Fibroblast of peridontal ligament (primary cell): ENCODE results near the gene CPSF4.
"Not testable (repeated sequence)": the region's sequence is repeated elsewhere in the genome, so short reads cannot be mapped to it uniquely, and the experiment has no call there.

ENCODE experiments used
- DNase-seq: peaks from one replicate; pipeline ENCODE4 v3.0.0-alpha.2; 2010; ENCODE audit errors: extremely low read depth

CPSF4 gene

DNA sequence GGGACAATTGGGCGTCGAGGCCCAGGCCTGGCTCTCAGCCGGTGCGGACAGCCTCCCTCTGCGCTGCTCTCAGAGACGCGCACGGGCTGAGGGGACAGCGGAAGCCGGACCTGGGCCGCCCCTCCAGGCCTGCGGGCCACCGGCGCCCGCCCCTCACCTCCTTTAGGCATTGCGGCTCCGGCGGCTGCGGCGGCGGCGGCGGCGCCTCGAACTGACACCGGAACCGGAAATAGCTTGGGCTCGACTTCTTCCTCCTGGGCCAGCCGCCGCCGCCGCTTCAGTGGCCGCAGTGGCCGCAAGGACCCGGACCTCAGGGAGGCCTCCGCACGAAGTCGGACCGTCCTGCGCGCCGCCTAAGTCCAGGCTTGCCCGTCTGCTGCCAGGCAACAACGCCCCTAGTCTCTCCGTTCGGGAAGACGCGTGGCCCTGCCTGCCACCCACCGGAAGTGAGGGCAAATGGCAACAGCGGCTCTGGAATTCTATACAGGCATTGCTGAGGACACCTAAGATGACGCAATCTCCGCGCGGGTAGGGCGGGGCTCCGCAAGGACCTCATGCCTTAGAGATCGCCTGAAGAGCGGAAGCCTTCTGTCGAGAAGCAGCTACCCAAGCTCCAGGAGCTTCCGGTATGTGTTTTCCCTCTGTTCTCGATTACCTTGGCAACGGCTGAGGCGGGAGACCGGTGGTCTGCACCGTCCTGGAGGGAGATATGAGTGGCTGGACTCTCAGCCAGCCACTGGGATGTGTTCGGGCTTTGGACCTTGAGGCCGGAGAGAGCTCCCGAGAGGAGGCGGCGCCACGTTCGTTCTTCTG, 30.2 kb upstream of the CPSF4 start, which contains the start of the genes BUD31 and PDAP1:
TSS of gene BUD31 (plus strand) at position 591 of the 813 bp plus-strand sequence. CDS start 2,124 bp downstream, outside the sequence.
TSS of gene PDAP1 (minus strand) at position 219 of the 813 bp plus-strand sequence. CDS start at position 170, 49 bp downstream.
- DNase-seq, result peak; percentile 94

DNA sequence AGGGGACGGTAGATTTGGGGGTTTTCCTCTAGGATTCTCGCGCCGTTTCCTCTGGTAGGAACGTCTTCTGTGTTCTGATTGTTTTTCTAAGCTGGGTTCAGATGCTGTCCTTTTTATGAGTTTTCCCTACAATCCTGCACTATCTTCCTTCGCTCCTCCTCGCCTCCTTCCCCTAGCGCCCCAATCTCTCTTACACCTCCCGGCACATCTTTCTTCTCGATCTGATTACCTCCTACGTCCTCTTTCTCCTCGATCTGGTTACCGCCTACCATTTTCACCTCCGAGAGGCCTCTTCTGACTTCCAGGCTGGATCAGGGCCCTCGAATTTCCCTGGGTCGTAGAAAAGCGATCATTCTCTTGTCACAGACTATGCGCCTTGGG, 29.6 kb upstream of the CPSF4 start:
- DNase-seq, result no peak

GRCh38 chr7:99409806-99410205, 28.9 kb upstream of the CPSF4 start:
- no peak for DNase-seq

GRCh38 chr7:99410635-99411034, 28.1 kb upstream of the CPSF4 start:
- no peak for DNase-seq

GRCh38 chr7:99415513-99416127, 23.1 kb upstream of the CPSF4 start:
- peak; percentile 69 for DNase-seq

DNA sequence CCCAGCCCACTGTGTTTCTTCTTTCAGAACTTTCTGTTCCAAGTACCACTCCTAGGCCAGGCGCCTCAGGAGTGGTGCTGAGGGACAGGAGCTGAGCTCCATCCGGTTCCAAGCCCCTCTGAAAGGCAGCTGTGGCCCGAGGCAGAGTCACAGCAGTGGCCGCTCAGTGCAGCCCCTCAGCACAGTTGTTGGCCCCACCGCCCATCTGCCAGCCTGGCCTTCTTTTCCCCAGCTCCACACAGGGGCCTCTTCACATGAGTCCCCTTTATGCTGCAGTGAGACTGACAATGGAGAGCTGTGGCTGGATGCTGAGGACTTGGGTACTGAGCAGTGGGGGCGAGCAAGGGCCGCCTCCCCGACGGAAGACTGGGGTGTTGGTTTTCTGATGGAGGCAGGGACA, 20.5 kb upstream of the CPSF4 start:
- DNase-seq, result no peak

DNA sequence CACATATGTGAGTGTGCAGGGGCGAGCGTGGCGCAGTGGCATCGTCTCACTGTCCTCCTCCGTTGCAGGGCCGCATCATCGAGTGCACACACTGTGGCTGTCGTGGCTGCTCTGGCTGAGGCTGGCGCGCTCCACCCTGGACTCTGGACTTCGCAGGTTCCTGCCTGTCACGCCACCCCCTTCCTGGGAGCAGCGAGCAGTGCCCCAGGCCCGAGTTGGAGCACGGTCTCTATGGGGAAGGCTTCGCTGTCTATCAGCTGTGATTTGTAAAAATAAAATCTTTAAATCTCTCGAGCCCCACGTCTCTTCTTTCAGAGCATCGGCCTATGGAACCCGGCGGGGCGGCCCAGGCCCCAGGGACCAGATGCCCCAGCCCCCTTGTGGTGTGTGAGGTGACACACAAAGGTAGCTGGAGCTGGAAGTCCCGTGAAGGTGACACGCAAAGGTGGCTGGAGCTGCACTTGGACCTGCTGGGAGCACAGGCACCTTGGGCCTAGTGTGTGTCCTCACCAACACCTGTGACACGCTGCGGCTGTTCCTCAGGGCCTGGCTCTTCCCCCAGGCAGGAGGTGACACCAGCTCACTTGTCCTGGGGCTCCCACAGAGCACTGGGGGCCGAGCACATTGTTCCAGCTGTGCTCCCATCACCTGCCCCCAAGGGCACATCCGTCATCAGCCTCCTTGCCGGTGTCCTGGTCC, 19.3 kb upstream of the CPSF4 start:
- no peak for DNase-seq

- DNase-seq, result no peak
These were observed 18.5 kb upstream of the CPSF4 start for GRCh38 chr7:99420213-99420612.

DNA sequence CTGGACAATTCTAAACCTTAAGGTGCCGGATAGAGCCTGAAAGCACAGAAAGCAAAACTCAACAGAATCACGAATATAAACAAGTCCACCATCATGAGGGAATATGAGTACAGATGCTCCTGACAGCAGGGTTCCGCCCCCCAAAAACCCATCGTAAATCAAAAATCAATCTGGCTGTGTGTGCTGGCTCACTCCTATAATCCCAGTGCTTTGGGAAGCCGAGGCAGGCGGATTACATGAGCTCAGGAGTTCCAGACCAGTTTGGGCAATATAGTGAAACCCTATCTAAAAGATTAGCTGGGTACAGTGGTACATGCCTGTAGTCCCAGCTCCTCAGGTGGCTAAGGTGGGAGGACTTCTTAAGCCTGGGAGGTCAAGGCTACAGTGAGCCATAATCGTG, 17.8 kb upstream of the CPSF4 start:
- no peak for DNase-seq

DNA sequence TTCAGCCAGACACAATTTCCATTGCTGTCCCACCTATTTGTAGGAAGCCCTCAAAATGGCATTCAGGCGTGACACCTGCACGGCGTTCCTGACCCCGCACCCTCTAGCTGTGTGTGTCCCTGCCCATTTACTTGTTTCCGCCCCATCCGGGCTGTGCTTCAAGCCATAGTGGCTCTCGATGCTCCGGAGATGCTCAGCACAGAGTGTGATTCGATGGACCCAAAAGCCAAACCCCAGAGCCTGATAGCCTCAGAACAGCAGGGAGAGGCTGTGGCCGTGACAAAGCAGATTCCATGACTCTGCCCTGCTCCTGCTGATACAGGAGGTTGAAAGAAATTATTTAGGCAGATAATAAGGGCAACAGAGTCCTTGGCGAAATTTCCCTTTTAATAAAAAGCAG, 16.6 kb upstream of the CPSF4 start:
- no peak for DNase-seq

DNA sequence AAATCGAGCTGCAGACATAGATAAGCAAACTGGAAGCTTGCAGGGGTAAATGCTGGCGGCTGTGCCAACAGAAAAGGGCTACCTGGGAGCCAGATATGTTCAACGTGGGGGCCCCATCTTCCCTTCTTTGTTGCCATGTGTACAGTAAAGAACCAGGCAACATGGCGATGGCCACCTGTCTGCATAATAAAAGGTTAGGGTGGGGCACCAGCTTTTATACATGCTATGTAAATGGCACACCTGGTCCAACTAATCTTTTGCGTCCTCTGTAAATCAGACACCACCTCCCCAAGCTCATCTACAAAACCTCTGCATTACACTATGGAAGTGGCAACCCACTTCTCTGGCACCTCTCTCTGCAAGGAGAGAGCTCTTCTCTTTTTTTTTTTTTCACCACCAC, 16.1 kb upstream of the CPSF4 start:
- no peak for DNase-seq

DNA sequence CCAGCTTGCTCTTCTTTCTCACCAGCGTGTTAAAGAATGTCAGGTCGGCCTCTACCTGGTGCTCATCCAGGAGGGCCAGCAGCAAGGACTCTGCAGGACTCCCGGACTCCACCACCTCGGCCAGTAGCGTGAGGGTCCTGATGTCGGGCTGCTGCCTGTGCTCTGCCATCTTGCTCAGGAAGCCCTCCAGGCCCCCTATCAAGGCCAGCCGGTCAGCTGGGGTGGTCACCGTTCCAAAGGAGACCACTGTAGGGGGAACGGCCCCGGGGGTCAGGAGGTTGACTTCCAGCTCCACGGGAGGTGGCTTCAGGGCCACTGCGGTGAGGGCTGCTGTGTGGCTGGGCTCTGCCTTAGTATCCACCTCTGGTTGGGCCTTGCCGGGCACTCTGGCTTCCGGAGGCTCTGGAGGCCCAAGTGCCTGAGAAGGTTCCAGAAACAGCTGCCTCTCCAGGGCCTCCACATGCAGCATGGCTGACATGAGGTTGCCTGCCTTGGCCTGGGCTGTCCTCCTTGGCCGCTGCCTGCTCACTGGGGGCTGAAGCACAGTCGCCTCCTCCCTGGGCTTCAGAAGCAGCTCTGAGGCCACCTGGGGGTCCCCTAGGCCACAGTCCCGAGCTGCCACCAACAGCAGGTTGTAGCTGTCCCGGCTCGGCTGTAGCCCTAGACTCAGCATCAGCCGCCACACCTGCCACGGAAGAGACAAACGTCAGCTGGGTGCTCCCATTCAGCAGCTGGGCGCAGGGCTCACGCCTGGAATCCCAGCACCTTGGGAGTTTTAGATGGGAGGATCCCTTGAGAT, 13.6 kb upstream of the CPSF4 start:
- no peak for DNase-seq

DNA sequence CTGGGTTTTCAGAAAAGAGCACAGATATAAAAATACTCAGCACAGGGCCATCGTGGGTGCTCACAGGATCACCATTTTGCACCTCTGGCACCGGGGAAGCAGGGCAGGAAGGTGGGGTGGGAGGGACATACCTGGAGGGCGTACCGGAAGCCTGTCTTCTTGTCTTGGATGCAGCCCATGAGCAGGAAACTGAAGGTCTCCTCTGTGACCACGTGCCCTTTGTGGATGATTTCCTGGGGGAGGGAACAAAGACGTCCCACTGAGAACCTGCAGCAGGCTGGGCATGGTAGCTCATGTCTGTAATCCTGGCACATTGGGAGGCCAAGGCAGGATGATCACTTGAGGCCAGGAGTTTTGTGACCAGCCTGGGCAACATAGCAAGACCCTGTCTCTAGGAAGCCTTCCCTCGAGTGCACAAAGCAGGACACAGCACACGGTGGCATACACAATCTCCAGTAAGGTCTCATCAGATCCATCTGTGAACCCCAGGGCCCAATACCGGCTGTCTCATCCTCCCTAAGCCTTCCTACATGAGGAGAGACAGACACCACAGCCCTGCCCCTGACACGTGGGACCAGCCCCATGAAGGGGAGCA, 9.7 kb upstream of the CPSF4 start:
- DNase-seq, result no peak

DNA sequence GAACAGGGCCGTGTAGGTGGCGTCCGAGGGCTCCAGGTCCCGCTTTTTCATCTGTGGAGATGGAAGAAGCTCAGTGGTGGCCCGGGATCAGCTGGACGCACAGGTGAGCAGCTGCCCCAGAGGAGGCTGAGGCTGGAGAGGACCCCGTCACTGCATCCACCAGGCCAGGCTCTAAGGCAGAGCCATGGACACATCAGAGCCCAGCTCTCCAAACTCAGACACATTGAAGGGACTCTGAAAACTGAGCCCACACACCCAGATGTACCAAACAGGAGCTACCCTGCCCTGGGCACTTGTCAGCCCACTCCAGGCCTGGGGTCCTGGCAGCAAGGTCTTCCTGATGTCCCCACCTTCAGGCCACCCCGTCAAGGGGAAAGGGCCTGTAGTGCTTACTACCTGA, 9.0 kb upstream of the CPSF4 start:
- DNase-seq, result no peak

DNA sequence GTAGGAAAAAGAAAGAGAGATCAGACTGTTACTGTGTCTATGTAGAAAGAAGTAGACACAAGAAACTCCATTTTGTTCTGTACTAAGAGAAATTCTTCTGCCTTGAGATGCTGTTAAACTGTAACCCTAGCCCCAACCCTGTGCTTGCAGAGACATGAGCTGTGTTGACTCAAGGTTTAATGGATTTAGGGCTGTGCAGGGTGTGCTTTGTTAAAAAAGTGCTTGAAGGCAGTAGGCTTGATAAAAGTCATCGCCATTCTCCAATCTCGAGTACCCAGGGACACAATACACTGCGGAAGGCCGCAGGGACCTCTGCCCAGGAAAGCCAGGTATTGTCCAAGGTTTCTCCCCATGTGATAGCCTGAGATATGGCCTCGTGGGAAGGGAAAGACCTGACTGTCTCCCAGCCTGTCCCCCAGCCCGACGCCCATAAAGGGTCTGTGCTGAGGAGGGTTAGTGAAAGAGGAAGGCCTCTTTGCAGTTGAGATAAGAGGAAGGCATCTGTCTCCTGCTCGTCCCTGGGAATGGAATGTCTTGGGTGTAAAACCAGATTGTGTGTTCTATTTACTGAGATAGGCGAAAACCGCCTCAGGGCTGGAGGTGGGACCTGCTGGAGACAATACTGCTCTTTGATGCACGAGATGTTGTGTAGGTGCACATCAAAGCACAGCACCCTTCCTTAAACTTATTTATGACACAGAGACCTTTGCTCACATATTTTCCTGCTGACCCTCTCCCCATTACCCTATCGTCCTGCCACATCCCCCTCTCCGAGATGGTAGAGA, 6.8 kb upstream of the CPSF4 start:
- not testable (repeated sequence) for DNase-seq

- no peak for DNase-seq
These were observed 5.6 kb upstream of the CPSF4 start for GRCh38 chr7:99433158-99433557.

DNA sequence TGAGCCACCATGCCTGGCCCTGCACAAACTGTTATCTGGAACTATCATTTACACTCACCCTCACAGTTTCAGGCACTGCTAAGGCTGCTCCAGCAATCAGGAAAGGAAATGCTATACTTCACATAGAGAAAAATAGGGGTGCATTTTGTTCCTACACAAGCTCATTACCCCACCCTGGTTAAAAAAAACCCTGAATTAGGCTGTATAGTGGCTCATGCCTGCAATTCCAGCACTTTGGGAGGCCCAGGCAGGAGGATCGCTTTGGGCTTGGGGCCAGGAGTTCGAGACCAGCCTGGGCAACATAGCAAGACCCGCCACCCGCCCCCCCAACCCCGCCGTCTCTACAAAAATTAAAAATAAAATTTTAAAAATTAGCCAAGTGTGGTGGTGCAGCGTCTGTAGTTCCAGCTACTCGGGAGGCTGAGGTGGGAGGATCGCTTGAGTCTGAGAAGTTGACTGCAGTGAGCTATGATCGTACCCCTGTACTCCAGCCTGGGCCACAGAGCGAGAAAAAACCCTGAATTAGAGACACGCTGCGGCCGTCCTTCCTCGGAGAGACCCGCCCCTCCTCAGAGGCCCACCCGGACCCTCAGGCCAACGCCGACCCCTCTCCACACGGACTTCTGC, 684 bp upstream of the CPSF4 start:
- DNase-seq, result no peak

DNA sequence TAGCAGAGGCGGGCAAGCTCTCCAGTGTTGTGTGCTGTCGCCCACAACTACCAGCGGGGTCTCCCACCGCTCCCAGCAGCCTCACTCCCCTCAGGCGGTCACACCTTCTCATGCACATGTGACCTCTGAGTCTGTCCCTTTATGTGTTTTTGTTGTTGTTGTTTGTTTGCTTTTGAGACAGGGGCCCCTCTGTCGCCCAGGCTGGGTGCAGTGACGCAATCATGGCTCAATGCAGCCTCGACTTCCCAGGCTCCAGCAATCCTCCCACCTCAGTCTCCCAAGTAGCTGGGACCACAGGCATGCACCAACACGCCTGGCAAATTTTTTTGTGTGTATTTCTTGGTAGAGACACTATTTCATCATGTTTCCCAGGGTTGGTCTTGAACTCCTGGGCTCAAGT, 1.5 kb downstream of the CPSF4 start:
- DNase-seq, result peak; percentile 41

- no peak for DNase-seq
These were observed 7.4 kb downstream of the CPSF4 start for GRCh38 chr7:99446096-99446495.

DNA sequence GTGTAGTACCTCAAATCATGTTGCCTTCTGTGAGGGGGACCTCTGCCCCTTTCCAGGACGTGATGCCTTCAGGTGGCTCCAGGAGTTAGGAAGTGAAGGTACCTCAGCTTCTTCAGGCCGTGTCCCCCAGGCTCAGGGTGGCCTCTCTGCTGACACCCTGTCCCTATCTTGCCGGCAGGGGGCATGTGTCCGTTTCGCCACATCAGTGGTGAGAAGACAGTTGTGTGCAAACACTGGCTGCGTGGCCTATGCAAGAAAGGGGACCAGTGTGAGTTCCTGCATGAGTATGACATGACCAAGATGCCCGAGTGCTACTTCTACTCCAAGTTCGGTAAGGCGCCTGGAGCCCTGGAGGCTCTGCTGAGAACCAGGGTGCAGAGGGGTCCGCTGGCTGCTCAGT, 9.2 kb downstream of the CPSF4 start:
- no peak for DNase-seq
